ENCODE data around the gene ANKUB1. TPM values are rescaled to one million over a fixed set of nuclear protein-coding genes. Genes with fewer than 3 reads are reported as not detected.
A peak's percentile ranks its signal among the peaks of the same experiment; 100 is the strongest.

The ANKUB1 gene
- total and polyA plus RNA-seq, 8 donors, result not detected

DNA sequence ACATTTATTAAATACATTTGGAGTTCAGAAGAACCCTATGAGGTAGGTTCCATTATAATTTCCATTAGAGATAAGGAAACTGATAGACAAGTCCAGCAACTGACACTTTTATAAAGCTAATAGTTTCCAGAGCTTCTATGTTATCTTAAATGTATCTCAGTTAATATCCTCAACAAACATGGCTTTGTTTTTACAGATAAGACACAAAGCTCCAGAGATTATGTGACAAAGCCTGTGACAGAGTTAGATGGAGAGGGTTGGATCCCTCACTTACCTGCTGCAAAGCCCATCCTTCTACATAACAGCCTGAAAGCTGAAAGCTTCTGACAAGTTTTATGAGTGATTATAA lies 39.6 kb downstream of the ANKUB1 start:
- no peak for ATAC-seq
- Histone ChIP-seq H3K27me3 (no peaks in the 10 kb centered on the region), H3K9me3 (no peaks in the 10 kb centered on the region), H3K4me1 (peaks cover 0 to 8% (median 3%) of the 10 kb centered on the region in 3 donors), H3K27ac (peak overlapping the region in 2 of 4 donors; percentile 37 to 45), H3K36me3 (no peaks in the 10 kb centered on the region), H3K4me3 (peak overlapping the region; percentile 64 to 87 (median 79))
- no peak for DNase-seq
- intact Hi-C loops (cut with DNase I), result no loop called here
- FAIRE-seq, result no peak
- TF ChIP-seq, protein P1, sequence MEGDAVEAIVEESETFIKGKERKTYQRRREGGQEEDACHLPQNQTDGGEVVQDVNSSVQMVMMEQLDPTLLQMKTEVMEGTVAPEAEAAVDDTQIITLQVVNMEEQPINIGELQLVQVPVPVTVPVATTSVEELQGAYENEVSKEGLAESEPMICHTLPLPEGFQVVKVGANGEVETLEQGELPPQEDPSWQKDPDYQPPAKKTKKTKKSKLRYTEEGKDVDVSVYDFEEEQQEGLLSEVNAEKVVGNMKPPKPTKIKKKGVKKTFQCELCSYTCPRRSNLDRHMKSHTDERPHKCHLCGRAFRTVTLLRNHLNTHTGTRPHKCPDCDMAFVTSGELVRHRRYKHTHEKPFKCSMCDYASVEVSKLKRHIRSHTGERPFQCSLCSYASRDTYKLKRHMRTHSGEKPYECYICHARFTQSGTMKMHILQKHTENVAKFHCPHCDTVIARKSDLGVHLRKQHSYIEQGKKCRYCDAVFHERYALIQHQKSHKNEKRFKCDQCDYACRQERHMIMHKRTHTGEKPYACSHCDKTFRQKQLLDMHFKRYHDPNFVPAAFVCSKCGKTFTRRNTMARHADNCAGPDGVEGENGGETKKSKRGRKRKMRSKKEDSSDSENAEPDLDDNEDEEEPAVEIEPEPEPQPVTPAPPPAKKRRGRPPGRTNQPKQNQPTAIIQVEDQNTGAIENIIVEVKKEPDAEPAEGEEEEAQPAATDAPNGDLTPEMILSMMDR (IDR thresholded peaks at IDR 0.05), result no peak

DNA sequence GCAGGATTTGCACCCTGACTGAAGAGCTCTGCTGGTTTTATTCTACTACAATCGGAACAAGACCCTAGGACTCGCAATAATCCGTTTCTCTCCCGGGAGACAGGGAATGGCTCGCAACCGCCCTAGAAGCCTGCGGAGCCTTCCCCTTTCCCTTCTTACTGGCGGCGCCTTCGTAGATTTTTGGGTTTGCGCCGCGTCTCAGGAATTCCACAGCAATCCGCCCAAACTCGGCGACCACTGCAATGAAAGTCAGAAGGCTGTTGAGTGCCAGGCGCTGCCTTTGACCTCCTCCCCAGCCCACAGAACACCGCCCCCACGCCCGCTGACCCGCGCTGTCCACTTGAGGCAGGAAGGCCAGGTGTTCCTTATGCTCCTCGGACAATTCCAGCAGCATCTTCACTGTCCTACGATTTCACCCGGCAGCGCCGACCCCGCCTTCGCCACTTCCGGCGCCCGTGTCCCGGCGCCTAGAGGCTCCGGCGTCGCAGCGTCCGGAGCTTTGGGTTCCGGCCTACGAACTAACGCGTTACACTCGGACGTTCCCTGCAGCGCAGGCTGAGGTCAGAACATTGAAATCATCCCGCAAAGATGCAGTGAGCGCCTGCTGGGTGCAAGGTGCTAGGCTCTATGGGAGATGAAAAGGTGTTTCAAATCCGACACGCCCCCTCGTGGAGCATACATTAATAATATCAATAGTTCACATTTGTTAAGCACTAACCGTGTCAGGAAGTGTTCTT lies 40.1 kb downstream of the ANKUB1 start, which contains the start of gene COMMD2:
TSS of gene COMMD2 (minus strand) at position 439 of the 737 bp plus-strand sequence. CDS start at position 394, 45 bp downstream.
- H3K4me1 ChIP-seq, result peaks cover 0 to 8% (median 3%) of the 10 kb centered on the region in 3 donors
- H3K9me3 ChIP-seq, result no peaks in the 10 kb centered on the region
- intact Hi-C loops (cut with DNase I), result no loop called here
- no peaks in the 10 kb centered on the region for H3K27me3 ChIP-seq
- FAIRE-seq (no peak), DNase-seq (peak; percentile 66 to 88 (median 78)), ATAC-seq (peak; percentile 99 to 100 (median 100))
- 0% methylated on average over 52 of the region's 52 CpGs for WGBS, 2 donors
- H3K4me3 ChIP-seq, result peak within 1 kb of the TSS; percentile 64 to 87 (median 79)
- H3K36me3 ChIP-seq, result no peaks in the 10 kb centered on the region
- TF ChIP-seq, protein P1 (IDR thresholded peaks at IDR 0.05), result peak in 1 of 4 donors; percentile 21
- H3K27ac ChIP-seq, result peak within 1 kb of the TSS in 3 of 4 donors; percentile 10 to 45 (median 37)

DNA sequence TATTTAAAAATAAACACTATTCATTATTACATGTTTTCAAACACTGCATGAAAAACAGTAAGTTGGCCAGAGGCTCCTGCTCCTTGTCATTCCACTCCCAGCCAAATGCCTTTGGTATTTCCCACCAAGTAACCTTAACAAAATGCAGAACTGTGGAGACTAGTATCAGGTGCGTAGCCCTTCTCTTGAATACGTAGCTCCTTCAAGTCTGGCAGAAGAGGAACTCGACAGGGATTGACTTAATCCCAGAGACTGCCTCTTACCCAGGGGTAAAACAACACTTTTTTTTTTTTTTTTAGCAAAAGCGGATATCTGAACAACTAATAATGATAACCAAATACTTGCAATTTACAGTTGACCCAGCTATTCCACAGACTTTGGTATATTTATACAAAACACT lies 40.8 kb downstream of the ANKUB1 start:
- H3K27me3 ChIP-seq, result no peaks in the 10 kb centered on the region
- intact Hi-C loops (cut with DNase I), result no loop called here
- FAIRE-seq (no peak), DNase-seq (no peak), ATAC-seq (peak in 2 of 4 donors; percentile 19 to 43)
- H3K4me3 ChIP-seq, result peak overlapping the region; percentile 64 to 87 (median 79)
- peaks cover 0 to 8% (median 3%) of the 10 kb centered on the region in 3 donors for H3K4me1 ChIP-seq
- H3K27ac ChIP-seq, result no peak overlapping the region
- H3K9me3 ChIP-seq, result no peaks in the 10 kb centered on the region
- H3K36me3 ChIP-seq, result no peaks in the 10 kb centered on the region
- WGBS, 2 donors, result 4% methylated on average over 4 of the region's 4 CpGs
- TF ChIP-seq, protein P1 (IDR thresholded peaks at IDR 0.05), result no peak

DNA sequence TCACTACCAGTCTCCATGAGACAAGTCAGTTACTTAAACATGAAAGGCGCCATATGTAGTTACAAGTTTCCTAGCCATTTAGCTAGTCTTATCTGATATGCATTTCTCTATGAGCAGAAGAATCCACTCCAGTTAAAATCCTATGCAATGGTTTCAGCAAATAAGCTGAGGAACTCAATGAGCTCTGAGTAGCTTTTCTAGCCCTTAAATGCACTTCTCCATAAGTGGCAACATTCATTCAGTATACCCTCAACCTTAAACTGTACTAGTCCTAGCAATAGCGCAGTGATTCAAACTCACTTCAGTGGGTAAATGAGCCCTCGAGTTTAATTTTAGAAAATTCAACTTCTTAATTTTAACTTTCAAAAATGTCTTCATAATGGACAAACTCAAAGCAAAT lies 47.7 kb downstream of the ANKUB1 start:
- Histone ChIP-seq H3K4me1 (no peaks in the 10 kb centered on the region), H3K36me3 (peaks cover 0 to 16% (median 0%) of the 10 kb centered on the region in 3 donors), H3K27ac (no peak overlapping the region), H3K4me3 (no peak overlapping the region), H3K9me3 (no peaks in the 10 kb centered on the region), H3K27me3 (no peaks in the 10 kb centered on the region)
- DNase-seq (no peak), FAIRE-seq (no peak), ATAC-seq (no peak)
- intact Hi-C loops (cut with DNase I), result no loop called here
- 94 to 98% methylated on average over 3 of the region's 3 CpGs for WGBS, 2 donors
- TF ChIP-seq, protein P1 (IDR thresholded peaks at IDR 0.05), result no peak

DNA sequence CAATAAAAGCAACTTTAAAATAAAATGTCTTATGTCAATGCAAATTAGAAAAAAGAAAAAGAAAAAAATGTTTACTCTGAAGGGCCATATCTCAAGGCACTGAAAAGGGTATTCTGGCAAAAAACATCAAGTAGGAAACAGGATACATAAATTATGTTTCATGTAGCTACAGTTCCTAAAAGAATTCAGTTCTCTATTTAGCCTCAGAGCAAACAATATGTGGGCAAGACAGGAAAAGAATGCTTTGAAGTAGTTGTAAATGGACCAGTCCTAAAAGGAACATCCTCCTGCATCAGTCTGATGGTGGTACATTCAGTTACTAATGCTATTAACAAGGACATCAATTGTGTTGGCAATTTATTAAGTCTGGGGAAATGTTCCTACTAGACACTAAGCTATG lies 48.2 kb downstream of the ANKUB1 start:
- peaks cover 0 to 16% (median 0%) of the 10 kb centered on the region in 3 donors for H3K36me3 ChIP-seq
- ATAC-seq (no peak), FAIRE-seq (no peak), DNase-seq (no peak)
- intact Hi-C loops (cut with DNase I), result no loop called here
- no peaks in the 10 kb centered on the region for H3K9me3 ChIP-seq
- H3K27me3 ChIP-seq, result no peaks in the 10 kb centered on the region
- H3K27ac ChIP-seq, result no peak overlapping the region
- H3K4me1 ChIP-seq, result no peaks in the 10 kb centered on the region
- H3K4me3 ChIP-seq, result no peak overlapping the region
- TF ChIP-seq, protein P1 (IDR thresholded peaks at IDR 0.05), result no peak
